GM12801 (cell line): ENCODE data around the gene ABCC2.

Experiments used
- CTCF ChIP-seq: IDR thresholded peaks from one replicate; pipeline ENCODE4 v1.5.1; 2011; ENCODE audit warnings: control low read depth; ENCODE audit not compliant: insufficient read length; ENCODE audit errors: extremely low read depth

The ABCC2 gene

DNA sequence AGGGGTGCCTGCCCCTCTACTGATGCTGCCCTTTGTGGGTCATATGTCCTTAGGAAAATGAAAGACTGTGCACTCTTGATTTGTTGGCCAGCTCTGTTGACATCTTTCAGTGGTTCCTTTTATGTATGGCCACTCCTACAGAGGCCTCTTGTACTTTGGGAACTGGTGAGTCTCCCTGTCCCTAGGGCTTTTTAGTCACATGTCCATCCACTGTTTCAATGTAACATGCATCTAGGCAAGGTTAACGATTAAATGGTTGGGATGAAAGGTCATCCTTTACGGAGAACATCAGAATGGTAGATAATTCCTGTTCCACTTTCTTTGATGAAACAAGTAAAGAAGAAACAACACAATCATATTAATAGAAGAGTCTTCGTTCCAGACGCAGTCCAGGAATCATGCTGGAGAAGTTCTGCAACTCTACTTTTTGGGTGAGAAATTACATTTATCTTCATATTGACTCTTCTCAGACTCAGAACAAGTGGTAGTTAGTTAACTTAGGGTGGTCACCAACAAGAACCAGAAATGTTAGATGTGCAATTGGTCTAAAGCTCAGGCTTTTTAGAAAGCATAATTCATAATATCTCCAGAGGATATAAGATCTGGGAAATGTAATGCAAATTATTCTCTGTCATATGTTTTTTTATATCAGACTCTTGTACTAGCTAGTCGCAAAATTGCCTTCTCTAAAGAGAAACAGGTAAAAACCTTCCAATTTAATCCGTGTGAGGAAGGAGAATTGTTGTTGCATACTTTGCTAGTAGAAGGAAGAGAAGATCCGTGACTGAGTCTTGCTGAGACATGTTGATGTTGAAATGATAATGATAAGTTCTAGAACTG, at the start of gene ABCC2:
Gene ABCC2 (plus strand): TSS at position 194 of the 840 bp plus-strand sequence. CDS start 205 bp downstream, at position 399.
- no peak for TF ChIP-seq CTCF

- TF ChIP-seq CTCF, result no peak
Observed at GRCh38 chr10:99733366-99733765, 49.1 kb upstream of the ABCC2 start.

GRCh38 chr10:99740260-99740659, 42.2 kb upstream of the ABCC2 start:
- TF ChIP-seq CTCF, result no peak

- TF ChIP-seq CTCF, result no peak
Observed at GRCh38 chr10:99740933-99741559, 41.4 kb upstream of the ABCC2 start.

- TF ChIP-seq CTCF, result no peak
Observed at GRCh38 chr10:99742254-99742653, 40.2 kb upstream of the ABCC2 start.

DNA sequence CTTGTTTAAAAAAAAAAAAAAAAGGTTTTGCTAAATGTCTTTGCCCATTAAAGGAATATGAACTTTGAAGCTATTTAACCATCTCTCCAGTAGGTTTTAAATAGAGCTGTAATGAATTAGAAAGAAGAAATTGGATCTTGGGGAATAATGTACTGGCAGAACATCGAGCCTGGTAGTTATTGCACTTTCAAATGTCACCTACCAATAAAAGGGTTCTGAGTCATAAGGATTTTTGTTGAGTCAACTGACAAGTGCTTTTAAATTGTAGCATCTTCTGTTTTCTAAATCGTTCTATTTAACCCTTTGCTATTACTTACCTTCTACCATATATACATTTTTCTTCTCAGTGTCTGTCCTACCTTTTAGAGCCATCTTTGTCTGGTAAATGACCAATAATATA, 39.7 kb upstream of the ABCC2 start:
- no peak for TF ChIP-seq CTCF

- no peak for TF ChIP-seq CTCF
Observed at GRCh38 chr10:99743841-99744240, 38.6 kb upstream of the ABCC2 start.
